Keratinocyte (primary cell): ENCODE data around the gene ZNF681. TPM values are rescaled to one million over a fixed set of nuclear protein-coding genes. Genes with fewer than 3 reads are reported as not detected.

Experiments used
- DNase-seq: peaks from one replicate; pipeline ENCODE4 v3.0.0-alpha.2; 2011; ENCODE audit warnings: low read depth, missing footprints, low spot score
- FAIRE-seq: peaks from 2 replicates; lab custom pipeline; 2011; peaks lifted over from hg19 to GRCh38; lab: Jason Lieb, UNC
- H2AFZ ChIP-seq: 2 replicates; pipeline ENCODE4 v1.6.0; 2012; ENCODE audit warnings: low read length, control low read depth, inconsistent platforms; ENCODE audit not compliant: control insufficient read depth
- H3K27ac ChIP-seq: 2 replicates; pipeline ENCODE4 v1.5.1; 2011; ENCODE audit warnings: low read length; ENCODE audit not compliant: control insufficient read depth, insufficient read depth
- H3K27me3 ChIP-seq: 3 replicates; pipeline ENCODE4 v1.6.0; 2011; ENCODE audit warnings: low read length; ENCODE audit not compliant: control insufficient read depth, insufficient read depth; ENCODE audit errors: extremely low read depth
- H3K36me3 ChIP-seq, 2 experiments: 2 replicates in 1 of 2; 3 replicates in 1 of 2; pipeline ENCODE4 v1.5.1; 2011; ENCODE audit warnings: low read length in 2 of 2, mild to moderate bottlenecking in 1 of 2; ENCODE audit not compliant: control insufficient read depth in 2 of 2, insufficient read depth in 2 of 2; ENCODE audit errors: extremely low read depth in 1 of 2
- H3K4me1 ChIP-seq: 3 replicates; pipeline ENCODE4 v1.5.1; 2011; ENCODE audit warnings: low read length; ENCODE audit not compliant: control insufficient read depth, insufficient read depth; ENCODE audit errors: extremely low read depth
- H3K4me2 ChIP-seq: 3 replicates; pipeline ENCODE4 v1.6.0; 2011; ENCODE audit warnings: low read depth, low read length; ENCODE audit not compliant: control insufficient read depth, insufficient read depth; ENCODE audit errors: extremely low read depth
- H3K4me3 ChIP-seq, 3 experiments: fragments of 200-600 bp in 1 of 3; sonication (generic) in 1 of 3; 2 replicates in 2 of 3; 3 replicates in 1 of 3; pipeline ENCODE4 v1.5.1; 2011 to 2016; ENCODE audit warnings: low read length in 3 of 3, mild to moderate bottlenecking in 3 of 3, control low read depth in 2 of 3, inconsistent platforms in 1 of 3, low read depth in 1 of 3, mixed read lengths in 1 of 3, mixed run types in 1 of 3, moderate library complexity in 1 of 3; ENCODE audit not compliant: control insufficient read depth in 2 of 3, insufficient read depth in 2 of 3; ENCODE audit errors: extremely low read depth in 1 of 3
- H3K79me2 ChIP-seq: 2 replicates; pipeline ENCODE4 v1.6.0; 2012; ENCODE audit warnings: low read length; ENCODE audit not compliant: control insufficient read depth, insufficient read depth
- H3K9ac ChIP-seq: 3 replicates; pipeline ENCODE4 v1.6.0; 2011; ENCODE audit warnings: low read length; ENCODE audit not compliant: control insufficient read depth, insufficient read depth; ENCODE audit errors: extremely low read depth
- H3K9me1 ChIP-seq: 3 replicates; pipeline ENCODE4 v1.6.0; 2011; ENCODE audit warnings: low read length; ENCODE audit not compliant: control insufficient read depth, insufficient read depth; ENCODE audit errors: extremely low read depth
- H3K9me3 ChIP-seq: 2 replicates; pipeline ENCODE4 v1.5.1; 2012; ENCODE audit warnings: low read depth, low read length; ENCODE audit not compliant: control insufficient read depth
- H4K20me1 ChIP-seq: 3 replicates; pipeline ENCODE4 v1.6.0; 2011; ENCODE audit warnings: low read length; ENCODE audit not compliant: control insufficient read depth, insufficient read depth; ENCODE audit errors: extremely low read depth
- CTCF ChIP-seq, 3 experiments: IDR thresholded peaks in 1 of 3; conservative IDR thresholded peaks in 1 of 3; optimal IDR thresholded peaks in 1 of 3; 2 replicates in 2 of 3; 3 replicates in 1 of 3; pipeline versions ENCODE3 to v1.5.1; 2011; ENCODE audit warnings: low read length in 3 of 3, mild to moderate bottlenecking in 3 of 3, moderate library complexity in 2 of 3, control low read depth in 1 of 3, inconsistent platforms in 1 of 3; ENCODE audit not compliant: insufficient read depth in 2 of 3; ENCODE audit errors: extremely low read depth in 1 of 3
- EZH2 ChIP-seq: IDR thresholded peaks from one replicate; pipeline ENCODE4 v1.6.1; 2012; ENCODE audit warnings: inconsistent platforms, mild to moderate bottlenecking, low read length, moderate library complexity
- dilution Hi-C: fragments of 300-500 bp; cut with MboI; formaldehyde crosslinking; loops from one replicate; pipeline ENCODE4 v1.7.0; 2020; ENCODE audit warnings: low sequenced_read_pairs; ENCODE audit not compliant: extremely low pct_ligation_motif_present
- polyA plus RNA-seq, 5 experiments: library from polyadenylated mRNA; depleted of rRNA in 3 of 5; stranded (reverse) in 3 of 5; stranded (forward) in 1 of 5; unstranded in 1 of 5; fragments of >200 nt; gene quantifications; 1 replicate in 1 of 5; 2 replicates in 3 of 5; 3 replicates in 1 of 5; pipeline versions ENCODE4 v1.2.1 to v1.2.3, GENCODE V29; 2011 to 2012; ENCODE audit warnings: missing spikeins in 2 of 5, low read depth in 1 of 5, low replicate concordance in 1 of 5

ZNF681 gene
- polyA plus RNA-seq, 1 donor (not counting 4 experiments of a cell fraction or from before 2014, with no cell fraction given): 1.4 TPM

GRCh38 chr19:23800868-23801267 lies 42.2 kb upstream of the ZNF681 start:
- dilution Hi-C loops: no loop called here
- no peaks in the 10 kb centered on the region for H3K36me3 ChIP-seq
- no peak overlapping the region for H3K4me2 ChIP-seq
- H3K9me1 ChIP-seq: no peaks in the 10 kb centered on the region
- no peak overlapping the region for H3K9ac ChIP-seq
- no peak for DNase-seq
- no peaks in the 10 kb centered on the region for H4K20me1 ChIP-seq
- H3K27me3 ChIP-seq: no peaks in the 10 kb centered on the region
- no peak overlapping the region for H3K27ac ChIP-seq
- no peaks in the 10 kb centered on the region for H3K9me3 ChIP-seq
- no peak overlapping the region for H3K4me3 ChIP-seq
- H2AFZ ChIP-seq: no peak overlapping the region
- FAIRE-seq: no peak
- no peaks in the 10 kb centered on the region for H3K79me2 ChIP-seq
- no peaks in the 10 kb centered on the region for H3K4me1 ChIP-seq
- TF ChIP-seq EZH2 (no peak), CTCF (optimal IDR thresholded peaks at IDR 0.05 in 1 of 3, IDR thresholded peaks at IDR 0.05 in 1 of 3, conservative IDR thresholded peaks at IDR 0.05 in 1 of 3; ENCODE audit: extremely low read depth in 1 of 3, insufficient read depth in 2 of 3, low read length in 3 of 3) (no peak)

- TF ChIP-seq EZH2 (no peak), CTCF (optimal IDR thresholded peaks at IDR 0.05 in 1 of 3, IDR thresholded peaks at IDR 0.05 in 1 of 3, conservative IDR thresholded peaks at IDR 0.05 in 1 of 3; ENCODE audit: extremely low read depth in 1 of 3, insufficient read depth in 2 of 3, low read length in 3 of 3) (no peak)
- H3K27ac ChIP-seq: no peak overlapping the region
- no peak overlapping the region for H3K9ac ChIP-seq
- no peak for DNase-seq
- H3K4me2 ChIP-seq: no peak overlapping the region
- FAIRE-seq: no peak
- H2AFZ ChIP-seq: no peak overlapping the region
- no peaks in the 10 kb centered on the region for H4K20me1 ChIP-seq
- no peaks in the 10 kb centered on the region for H3K4me1 ChIP-seq
- H3K79me2 ChIP-seq: no peaks in the 10 kb centered on the region
- no peaks in the 10 kb centered on the region for H3K9me3 ChIP-seq
- H3K36me3 ChIP-seq: no peaks in the 10 kb centered on the region
- dilution Hi-C loops: no loop called here
- H3K4me3 ChIP-seq: no peak overlapping the region
- no peaks in the 10 kb centered on the region for H3K27me3 ChIP-seq
- H3K9me1 ChIP-seq: no peaks in the 10 kb centered on the region
Measured at GRCh38 chr19:23800271-23800670, 41.6 kb upstream of the ZNF681 start.
